SK-N-SH (cell line): ENCODE data around the gene C10orf90. TPM values are rescaled to one million over a fixed set of nuclear protein-coding genes. Genes with fewer than 3 reads are reported as not detected.

Experiments used
- CTCF ChIA-PET: fragments of 300-600, 350-600 bp; formaldehyde crosslinking; extraction: SDS; loops from one replicate; lab custom pipeline; 2021; lab: Yijun Ruan, JAX
- POLR2A ChIA-PET: fragments of 350-600 bp; sonication (Branson Sonifier 250); formaldehyde crosslinking; extraction: SDS; loops from one replicate; lab custom pipeline; 2020; ENCODE audit warnings: antibody characterized with exemption, inconsistent platforms; lab: Yijun Ruan, JAX
- DNase-seq: peaks from one replicate; pipeline ENCODE4 v3.0.0; 2012
- H2AFZ ChIP-seq: fragments of 200-600 bp; sonication (generic); 2 replicates; pipeline ENCODE4 v1.8.1; 2016; ENCODE audit warnings: antibody characterized with exemption, mild to moderate bottlenecking, low read depth
- H3F3A ChIP-seq: fragments of 200-600 bp; sonication (generic); replicated peaks from 2 replicates; pipeline ENCODE3; 2016; ENCODE audit warnings: antibody characterized with exemption, mild to moderate bottlenecking; ENCODE audit not compliant: insufficient read depth
- H3K27ac ChIP-seq, 2 experiments: fragments of 200-500 bp in 1 of 2; fragments of 200-600 bp in 1 of 2; sonication (Bioruptor generic) in 1 of 2; sonication (generic), shearing (Covaris generic) in 1 of 2; 2 replicates each; pipeline versions ENCODE4 v1.5.1 to v1.6.1; 2014 to 2016; ENCODE audit warnings: low read depth in 2 of 2, inconsistent platforms in 1 of 2, low read length in 1 of 2, mild to moderate bottlenecking in 1 of 2, mixed read lengths in 1 of 2
- H3K27me3 ChIP-seq: fragments of 200-600 bp; sonication (generic), shearing (Covaris generic); 2 replicates; pipeline ENCODE4 v1.6.1; 2016; ENCODE audit warnings: mixed run types; ENCODE audit not compliant: insufficient read depth
- H3K36me3 ChIP-seq, 2 experiments: fragments of 200-500 bp in 1 of 2; fragments of 200-600 bp in 1 of 2; sonication (Bioruptor generic) in 1 of 2; sonication (generic) in 1 of 2; replicated peaks in 1 of 2; 2 replicates each; pipeline versions ENCODE3 to v1.5.1; 2014 to 2016; ENCODE audit warnings: low read length in 1 of 2, mild to moderate bottlenecking in 1 of 2; ENCODE audit not compliant: insufficient read depth in 2 of 2, control insufficient read depth in 1 of 2
- H3K4me1 ChIP-seq, 2 experiments: fragments of 200-500 bp in 1 of 2; fragments of 200-600 bp in 1 of 2; sonication (Bioruptor generic) in 1 of 2; sonication (generic), shearing (Covaris generic) in 1 of 2; 2 replicates each; pipeline versions ENCODE4 v1.5.1 to v1.6.1; 2014 to 2016; ENCODE audit warnings: low read depth in 1 of 2, low read length in 1 of 2, mixed run types in 1 of 2; ENCODE audit not compliant: insufficient read depth in 2 of 2, control insufficient read depth in 1 of 2
- H3K4me2 ChIP-seq: fragments of 200-600 bp; sonication (generic), shearing (Covaris generic); 2 replicates; pipeline ENCODE4 v1.6.1; 2017; ENCODE audit warnings: mixed run types
- H3K4me3 ChIP-seq, 2 experiments: fragments of 200-500 bp in 1 of 2; fragments of 200-600 bp in 1 of 2; sonication (Bioruptor generic) in 1 of 2; sonication (generic), shearing (Covaris generic) in 1 of 2; 2 replicates each; pipeline versions ENCODE4 v1.5.1 to v1.8.1; 2014 to 2016; ENCODE audit warnings: low read depth in 2 of 2, inconsistent platforms in 1 of 2, low read length in 1 of 2, mild to moderate bottlenecking in 1 of 2, mixed read lengths in 1 of 2, moderate library complexity in 1 of 2
- H3K79me2 ChIP-seq: fragments of 200-600 bp; sonication (generic); 2 replicates; pipeline ENCODE4 v1.8.1; 2017; ENCODE audit warnings: mild to moderate bottlenecking; ENCODE audit not compliant: insufficient read depth
- H3K9ac ChIP-seq: fragments of 200-600 bp; sonication (generic); 2 replicates; pipeline ENCODE4 v1.6.1; 2017; ENCODE audit warnings: mixed run types
- H3K9me2 ChIP-seq: fragments of 200-600 bp; sonication (generic); 2 replicates; pipeline ENCODE4 v1.6.1; 2017; ENCODE audit warnings: mixed run types
- H3K9me3 ChIP-seq: fragments of 200-600 bp; sonication (generic); 2 replicates; pipeline ENCODE4 v1.6.1; 2017; ENCODE audit warnings: mixed run types, mild to moderate bottlenecking, moderate library complexity
- H4K20me1 ChIP-seq: fragments of 200-600 bp; sonication (generic); 2 replicates; pipeline ENCODE4 v1.6.1; 2017; ENCODE audit warnings: mild to moderate bottlenecking, mixed run types; ENCODE audit not compliant: insufficient read depth
- CHD2 ChIP-seq: fragments of 150-350 bp; IDR thresholded peaks from 2 replicates; pipeline ENCODE4 v1.6.1; 2018; ENCODE audit warnings: low read length; ENCODE audit not compliant: partially characterized antibody
- EP300 ChIP-seq, 2 experiments: IDR thresholded peaks; 2 replicates each; pipeline versions ENCODE4 v1.4.0 to v1.6.1; 2012; ENCODE audit warnings: borderline replicate concordance in 1 of 2, low read depth in 1 of 2, low read length in 1 of 2
- FOXM1 ChIP-seq: IDR thresholded peaks from 2 replicates; pipeline ENCODE4 v1.4.0; 2012; ENCODE audit warnings: low read depth, mild to moderate bottlenecking
- GATA2 ChIP-seq: sonication (generic); formaldehyde crosslinking; IDR thresholded peaks from 2 replicates; pipeline ENCODE4 v1.5.0; 2020; ENCODE audit warnings: mild to moderate bottlenecking, missing genetic modification reagents
- MEF2A ChIP-seq: IDR thresholded peaks from 2 replicates; pipeline ENCODE4 v1.4.0; 2012; ENCODE audit warnings: low read depth, borderline replicate concordance
- MXI1 ChIP-seq: IDR thresholded peaks from 2 replicates; pipeline ENCODE4 v1.6.1; 2012; ENCODE audit warnings: mild to moderate bottlenecking, low read depth, low read length, improper control_type of control experiment
- PBX3 ChIP-seq: IDR thresholded peaks from 2 replicates; pipeline ENCODE4; 2012
- RFX5 ChIP-seq: IDR thresholded peaks from 2 replicates; pipeline ENCODE4 v1.6.1; 2012; ENCODE audit warnings: mild to moderate bottlenecking, improper control_type of control experiment, low read length
- RXRA ChIP-seq: IDR thresholded peaks from 2 replicates; pipeline ENCODE4 v1.4.0; 2012; ENCODE audit warnings: low read depth, mild to moderate bottlenecking, borderline replicate concordance
- SIN3A ChIP-seq: IDR thresholded peaks from 2 replicates; pipeline ENCODE4 v1.6.1; 2012; ENCODE audit warnings: low read depth, mild to moderate bottlenecking, low read length, moderate library complexity, borderline replicate concordance
- TAF1 ChIP-seq: IDR thresholded peaks from 2 replicates; pipeline ENCODE4 v1.6.1; 2012; ENCODE audit warnings: low read depth, mild to moderate bottlenecking, low read length, moderate library complexity, borderline replicate concordance
- TCF12 ChIP-seq: IDR thresholded peaks from 2 replicates; pipeline ENCODE4 v1.4.0; 2012
- USF2 ChIP-seq: fragments of 150-350 bp; IDR thresholded peaks from 2 replicates; pipeline ENCODE4 v1.6.1; 2017; ENCODE audit warnings: antibody characterized with exemption, low read length, low read depth, borderline replicate concordance
- ZBTB33 ChIP-seq: IDR thresholded peaks from 2 replicates; pipeline ENCODE4 v1.4.0; 2012; ENCODE audit warnings: low read depth, borderline replicate concordance
- WGBS: methylation state at CpG from one replicate; pipeline ENCODE4 v1.1.6; 2017; ENCODE audit warnings: low lambda C conversion rate; 5-methylcytosine and 5-hydroxymethylcytosine counted together
- polyA plus RNA-seq, 3 experiments: library from polyadenylated mRNA; depleted of rRNA; stranded (reverse); fragments of >200 nt; gene quantifications; 2 replicates each; pipeline ENCODE4 v1.2.3, GENCODE V29; 2012
- TF ChIP-seq, protein P1 (sequence below): fragments of 150-350 bp; IDR thresholded peaks from 2 replicates; pipeline ENCODE4 v1.6.1; 2016; ENCODE audit warnings: mild to moderate bottlenecking, low read depth, low read length
- TF ChIP-seq, protein P2 (sequence below): IDR thresholded peaks from 2 replicates; pipeline ENCODE4 v1.6.1; 2012; ENCODE audit warnings: mild to moderate bottlenecking, low read depth, low read length, moderate library complexity
- TF ChIP-seq, protein P3 (sequence below): IDR thresholded peaks from 2 replicates; pipeline ENCODE4 v1.4.0; 2012; ENCODE audit warnings: low read depth, borderline replicate concordance

C10orf90 gene
- polyA plus RNA-seq, 1 of the 3 experiments (the other 2 are of a cell fraction) = 0.21 TPM

GRCh38 chr10:126479280-126479895, 191.1 kb downstream of the C10orf90 start:
- CTCF ChIA-PET = no interaction called here
- DNase-seq = no peak
- 74% methylated on average over 3 of the region's 7 CpGs for WGBS

More at GRCh38 chr10:126479280-126479895, 191.1 kb downstream of the C10orf90 start:
- TF ChIP-seq, protein P1, sequence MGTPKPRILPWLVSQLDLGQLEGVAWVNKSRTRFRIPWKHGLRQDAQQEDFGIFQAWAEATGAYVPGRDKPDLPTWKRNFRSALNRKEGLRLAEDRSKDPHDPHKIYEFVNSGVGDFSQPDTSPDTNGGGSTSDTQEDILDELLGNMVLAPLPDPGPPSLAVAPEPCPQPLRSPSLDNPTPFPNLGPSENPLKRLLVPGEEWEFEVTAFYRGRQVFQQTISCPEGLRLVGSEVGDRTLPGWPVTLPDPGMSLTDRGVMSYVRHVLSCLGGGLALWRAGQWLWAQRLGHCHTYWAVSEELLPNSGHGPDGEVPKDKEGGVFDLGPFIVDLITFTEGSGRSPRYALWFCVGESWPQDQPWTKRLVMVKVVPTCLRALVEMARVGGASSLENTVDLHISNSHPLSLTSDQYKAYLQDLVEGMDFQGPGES = no peak
- TF ChIP-seq EP300 (IDR thresholded peaks at IDR 0.05; ENCODE audit: borderline replicate concordance in 1 of 2, low read depth in 1 of 2, low read length in 1 of 2) (no peak), ZBTB33 (no peak), TAF1 (no peak), USF2 (no peak), RFX5 (no peak), PBX3 (no peak), FOXM1 (no peak), RXRA (no peak), GATA2 (CRISPR knock-in tag) (no peak), CHD2 (no peak), MXI1 (no peak), MEF2A (no peak), SIN3A (no peak), TCF12 (no peak)
- TF ChIP-seq, protein P2, sequence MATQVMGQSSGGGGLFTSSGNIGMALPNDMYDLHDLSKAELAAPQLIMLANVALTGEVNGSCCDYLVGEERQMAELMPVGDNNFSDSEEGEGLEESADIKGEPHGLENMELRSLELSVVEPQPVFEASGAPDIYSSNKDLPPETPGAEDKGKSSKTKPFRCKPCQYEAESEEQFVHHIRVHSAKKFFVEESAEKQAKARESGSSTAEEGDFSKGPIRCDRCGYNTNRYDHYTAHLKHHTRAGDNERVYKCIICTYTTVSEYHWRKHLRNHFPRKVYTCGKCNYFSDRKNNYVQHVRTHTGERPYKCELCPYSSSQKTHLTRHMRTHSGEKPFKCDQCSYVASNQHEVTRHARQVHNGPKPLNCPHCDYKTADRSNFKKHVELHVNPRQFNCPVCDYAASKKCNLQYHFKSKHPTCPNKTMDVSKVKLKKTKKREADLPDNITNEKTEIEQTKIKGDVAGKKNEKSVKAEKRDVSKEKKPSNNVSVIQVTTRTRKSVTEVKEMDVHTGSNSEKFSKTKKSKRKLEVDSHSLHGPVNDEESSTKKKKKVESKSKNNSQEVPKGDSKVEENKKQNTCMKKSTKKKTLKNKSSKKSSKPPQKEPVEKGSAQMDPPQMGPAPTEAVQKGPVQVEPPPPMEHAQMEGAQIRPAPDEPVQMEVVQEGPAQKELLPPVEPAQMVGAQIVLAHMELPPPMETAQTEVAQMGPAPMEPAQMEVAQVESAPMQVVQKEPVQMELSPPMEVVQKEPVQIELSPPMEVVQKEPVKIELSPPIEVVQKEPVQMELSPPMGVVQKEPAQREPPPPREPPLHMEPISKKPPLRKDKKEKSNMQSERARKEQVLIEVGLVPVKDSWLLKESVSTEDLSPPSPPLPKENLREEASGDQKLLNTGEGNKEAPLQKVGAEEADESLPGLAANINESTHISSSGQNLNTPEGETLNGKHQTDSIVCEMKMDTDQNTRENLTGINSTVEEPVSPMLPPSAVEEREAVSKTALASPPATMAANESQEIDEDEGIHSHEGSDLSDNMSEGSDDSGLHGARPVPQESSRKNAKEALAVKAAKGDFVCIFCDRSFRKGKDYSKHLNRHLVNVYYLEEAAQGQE = no peak
- TF ChIP-seq, protein P3, sequence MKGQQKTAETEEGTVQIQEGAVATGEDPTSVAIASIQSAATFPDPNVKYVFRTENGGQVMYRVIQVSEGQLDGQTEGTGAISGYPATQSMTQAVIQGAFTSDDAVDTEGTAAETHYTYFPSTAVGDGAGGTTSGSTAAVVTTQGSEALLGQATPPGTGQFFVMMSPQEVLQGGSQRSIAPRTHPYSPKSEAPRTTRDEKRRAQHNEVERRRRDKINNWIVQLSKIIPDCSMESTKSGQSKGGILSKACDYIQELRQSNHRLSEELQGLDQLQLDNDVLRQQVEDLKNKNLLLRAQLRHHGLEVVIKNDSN = no peak
- TF ChIP-seq, all 33 proteins: peak for 0
- Histone ChIP-seq H3K4me2 (no peak overlapping the region), H3K9me3 (no peaks in the 10 kb centered on the region), H3F3A (no peaks in the 10 kb centered on the region), H2AFZ (no peak overlapping the region), H3K9me2 (no peaks in the 10 kb centered on the region), H3K9ac (no peak overlapping the region), H3K27me3 (no peaks in the 10 kb centered on the region), H3K36me3 (no peaks in the 10 kb centered on the region), H3K4me3 (no peak overlapping the region), H3K79me2 (no peaks in the 10 kb centered on the region), H3K4me1 (no peaks in the 10 kb centered on the region), H4K20me1 (no peaks in the 10 kb centered on the region), H3K27ac (no peak overlapping the region)
- POLR2A ChIA-PET = no interaction called here
